ENCODE data around the gene GREB1L. TPM values are rescaled to one million over a fixed set of nuclear protein-coding genes. Genes with fewer than 3 reads are reported as not detected.

Gene GREB1L
- total RNA-seq, 2 donors from 2014 or later = 0.52 to 3.0 TPM

GRCh38 chr18:21534327-21534726 is 292.3 kb downstream of the GREB1L start:
- H3K4me1 ChIP-seq = no peaks in the 10 kb centered on the region
- no peak overlapping the region for H3K4me3 ChIP-seq
- intact Hi-C loops (cut with DNase I) = no loop called here
- no peak overlapping the region for H3K27ac ChIP-seq
- no peak for DNase-seq
- no peaks in the 10 kb centered on the region for H3K27me3 ChIP-seq
- 20 to 41% methylated on average over 1 of the region's 1 CpG for WGBS, 2 donors
- ATAC-seq = no peak
- TF ChIP-seq CTCF (IDR thresholded peaks at IDR 0.05) = no peak
- no peak for TF ChIP-seq POLR2A (IDR thresholded peaks at IDR 0.05)
- no peaks in the 10 kb centered on the region for H3K9me3 ChIP-seq
- peaks cover 0 to 7% of the 10 kb centered on the region in 2 donors for H3K36me3 ChIP-seq (replicated peaks in 1 of 2; ENCODE audit: insufficient read depth in 1 of 2, low read depth in 2 of 2)

GRCh38 chr18:21538230-21538629 is 296.2 kb downstream of the GREB1L start:
- TF ChIP-seq CTCF (IDR thresholded peaks at IDR 0.05) (no peak), POLR2A (IDR thresholded peaks at IDR 0.05) (no peak)
- Histone ChIP-seq H3K27ac (peak overlapping the region in 1 of 4 donors; percentile 41), H3K4me3 (no peak overlapping the region), H3K27me3 (no peaks in the 10 kb centered on the region), H3K36me3 (replicated peaks in 1 of 2; ENCODE audit: insufficient read depth in 1 of 2, low read depth in 2 of 2) (peaks cover 0 to 7% of the 10 kb centered on the region in 2 donors), H3K4me1 (peaks cover 4% of the 10 kb centered on the region), H3K9me3 (no peaks in the 10 kb centered on the region)
- ATAC-seq (peak; percentile 75), DNase-seq (no peak)
- intact Hi-C loops (cut with DNase I) = no loop called here
- WGBS, 2 donors = 27 to 41% methylated on average over 3 of the region's 3 CpGs

- DNase-seq (no peak), ATAC-seq (no peak)
- Histone ChIP-seq H3K4me1 (peaks cover 4% of the 10 kb centered on the region), H3K4me3 (no peak overlapping the region), H3K9me3 (no peaks in the 10 kb centered on the region), H3K36me3 (replicated peaks in 1 of 2; ENCODE audit: insufficient read depth in 1 of 2, low read depth in 2 of 2) (no peaks in the 10 kb centered on the region), H3K27me3 (no peaks in the 10 kb centered on the region), H3K27ac (no peak overlapping the region)
- intact Hi-C loops (cut with DNase I) = no loop called here
- WGBS, 2 donors = 89 to 93% methylated on average over 5 of the region's 5 CpGs
- TF ChIP-seq POLR2A (IDR thresholded peaks at IDR 0.05) (no peak), CTCF (IDR thresholded peaks at IDR 0.05) (no peak)
These were observed 304.4 kb downstream of the GREB1L start for GRCh38 chr18:21546423-21546822.

GRCh38 chr18:21548647-21549046 is 306.6 kb downstream of the GREB1L start:
- Histone ChIP-seq H3K4me1 (no peaks in the 10 kb centered on the region), H3K27me3 (no peaks in the 10 kb centered on the region), H3K4me3 (no peak overlapping the region), H3K36me3 (replicated peaks in 1 of 2; ENCODE audit: insufficient read depth in 1 of 2, low read depth in 2 of 2) (peaks cover 0 to 2% of the 10 kb centered on the region in 2 donors), H3K27ac (no peak overlapping the region), H3K9me3 (no peaks in the 10 kb centered on the region)
- WGBS, 2 donors = 96 to 98% methylated on average over 2 of the region's 2 CpGs
- DNase-seq (no peak), ATAC-seq (no peak)
- intact Hi-C loops (cut with DNase I) = no loop called here
- TF ChIP-seq POLR2A (IDR thresholded peaks at IDR 0.05) (no peak), CTCF (IDR thresholded peaks at IDR 0.05) (no peak)

GRCh38 chr18:21550510-21550970 is 308.5 kb downstream of the GREB1L start:
- intact Hi-C loops (cut with DNase I) = no loop called here
- ATAC-seq = no peak
- Histone ChIP-seq H3K4me3 (no peak overlapping the region), H3K27me3 (no peaks in the 10 kb centered on the region), H3K9me3 (no peaks in the 10 kb centered on the region), H3K4me1 (no peaks in the 10 kb centered on the region), H3K27ac (no peak overlapping the region), H3K36me3 (replicated peaks in 1 of 2; ENCODE audit: insufficient read depth in 1 of 2, low read depth in 2 of 2) (peaks cover 0 to 2% of the 10 kb centered on the region in 2 donors)
- no peak for TF ChIP-seq CTCF (IDR thresholded peaks at IDR 0.05)
- TF ChIP-seq POLR2A (IDR thresholded peaks at IDR 0.05) = no peak
- no peak for DNase-seq
- WGBS, 2 donors = 88 to 91% methylated on average over 11 of the region's 11 CpGs
